GM18861 (cell line): ENCODE results near the gene WNT16.

Experiments used
- ATAC-seq: cut with Tn5 transposase; IDR thresholded peaks from one replicate; pipeline ENCODE4 v1.9.1; 2021; ENCODE audit not compliant: unreplicated experiment

WNT16 gene

GRCh38 chr7:121342631-121343030 is 13.8 kb downstream of the WNT16 start:
- ATAC-seq = no peak

DNA sequence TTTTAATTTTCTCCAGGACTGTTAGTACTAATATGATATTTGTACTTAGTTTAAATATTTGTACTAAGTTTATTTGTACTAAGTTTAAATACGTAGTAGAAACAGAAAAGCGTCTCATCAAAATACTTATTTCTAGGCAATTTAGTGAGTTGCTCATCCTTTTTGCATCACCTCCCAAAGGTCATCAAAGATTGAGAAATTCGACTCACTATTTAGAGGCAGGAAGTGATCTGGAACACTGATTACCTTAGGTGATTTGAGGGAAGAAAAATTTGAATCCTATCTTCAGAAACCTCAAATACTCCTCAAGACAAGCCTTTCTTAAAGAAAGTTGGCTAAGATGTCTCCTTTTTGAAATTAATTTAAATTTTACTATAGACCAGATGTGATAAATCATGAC is 14.5 kb downstream of the WNT16 start:
- ATAC-seq = no peak

DNA sequence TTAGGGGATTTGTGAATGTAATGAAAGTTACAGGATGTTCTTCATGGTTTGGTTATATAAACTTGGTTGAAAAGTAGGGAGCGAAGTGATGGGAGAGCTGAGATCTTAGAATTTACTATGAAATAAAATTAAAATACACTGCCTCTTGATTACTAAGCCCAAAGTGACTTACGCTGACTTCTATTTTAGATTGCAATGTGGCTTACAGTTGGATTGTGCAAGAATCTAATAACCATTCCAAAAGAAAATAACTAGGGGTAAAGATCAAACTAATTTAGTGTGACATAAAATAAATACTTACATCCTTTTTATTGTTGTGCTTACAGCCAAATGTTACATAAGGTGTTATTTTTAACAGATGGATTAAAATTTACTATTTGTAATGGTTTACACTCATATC is 15.3 kb downstream of the WNT16 start:
- ATAC-seq = no peak

DNA sequence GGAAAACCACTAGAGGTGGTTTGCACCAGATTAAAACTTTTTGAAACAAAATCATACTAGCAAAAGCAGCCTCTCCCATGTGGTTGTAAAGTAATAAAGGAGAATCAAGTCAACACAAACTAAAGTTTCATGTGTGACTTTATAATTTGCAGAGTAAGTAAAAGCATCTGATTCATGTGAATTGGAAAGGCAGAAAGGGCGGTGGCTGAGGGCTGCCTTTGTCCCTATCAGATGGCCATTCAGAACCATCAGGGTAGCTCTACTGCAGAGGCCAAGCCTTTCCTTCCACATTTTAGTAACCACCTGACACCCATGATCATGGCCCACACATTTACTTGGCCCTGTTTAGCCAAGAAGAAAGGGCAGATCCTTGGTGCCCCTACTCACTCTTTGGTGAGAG is 15.7 kb downstream of the WNT16 start:
- no peak for ATAC-seq

DNA sequence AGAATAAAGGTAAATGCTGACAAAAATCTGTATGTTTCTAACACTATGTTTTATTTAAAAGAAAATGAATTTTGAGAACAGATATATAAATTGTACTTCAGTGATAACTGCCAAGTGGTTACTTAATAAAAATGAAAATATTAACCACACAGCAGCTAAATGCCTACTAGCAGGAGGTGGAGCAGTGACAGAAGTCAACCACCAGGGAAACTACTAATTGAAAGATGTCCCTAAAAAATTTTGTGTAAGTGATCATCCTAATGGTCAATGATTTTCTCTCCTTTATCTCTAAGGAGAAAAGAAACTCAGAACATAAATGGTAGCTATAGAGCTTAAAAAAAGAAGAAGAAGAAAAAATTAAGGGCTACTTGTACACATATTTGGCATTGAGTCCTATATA is 22.9 kb downstream of the WNT16 start:
- ATAC-seq = no peak

DNA sequence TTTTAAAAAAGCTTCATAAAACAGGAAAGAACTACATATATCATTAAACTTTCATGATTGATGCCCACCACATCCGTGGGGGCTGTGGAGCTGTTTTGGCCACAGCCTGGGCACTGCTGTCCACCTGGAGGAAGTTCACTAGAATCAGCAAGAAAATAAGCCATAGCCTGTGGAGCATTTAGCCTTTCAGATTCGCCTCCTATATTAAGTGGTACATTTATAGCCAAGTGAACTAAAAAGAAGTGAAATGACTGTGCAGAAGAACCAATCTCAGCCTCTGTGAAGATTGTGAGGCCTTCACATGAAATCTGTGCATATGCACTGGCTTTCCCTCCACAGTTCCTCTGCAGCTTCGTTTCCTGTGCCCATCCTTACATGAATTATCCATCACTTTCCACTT is 23.5 kb downstream of the WNT16 start:
- ATAC-seq = no peak

DNA sequence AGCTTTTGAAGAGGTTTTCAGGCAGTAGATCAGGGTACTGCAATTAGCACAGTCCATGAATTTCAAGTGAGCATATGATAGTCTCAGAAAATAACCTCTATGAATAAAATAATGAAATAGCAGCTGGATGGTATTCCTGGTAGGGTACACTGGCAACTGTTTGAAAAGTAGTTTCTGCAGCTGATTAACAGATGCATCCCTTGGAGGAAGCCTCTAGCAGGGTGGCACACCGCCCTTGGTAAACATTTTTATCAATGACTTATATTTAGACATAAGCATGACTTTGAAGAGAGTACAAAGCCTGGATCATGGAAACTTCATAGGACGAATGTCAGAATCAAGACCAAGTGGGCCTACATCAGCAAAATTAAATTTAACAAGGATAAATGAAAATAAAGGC is 26.8 kb downstream of the WNT16 start:
- no peak for ATAC-seq

DNA sequence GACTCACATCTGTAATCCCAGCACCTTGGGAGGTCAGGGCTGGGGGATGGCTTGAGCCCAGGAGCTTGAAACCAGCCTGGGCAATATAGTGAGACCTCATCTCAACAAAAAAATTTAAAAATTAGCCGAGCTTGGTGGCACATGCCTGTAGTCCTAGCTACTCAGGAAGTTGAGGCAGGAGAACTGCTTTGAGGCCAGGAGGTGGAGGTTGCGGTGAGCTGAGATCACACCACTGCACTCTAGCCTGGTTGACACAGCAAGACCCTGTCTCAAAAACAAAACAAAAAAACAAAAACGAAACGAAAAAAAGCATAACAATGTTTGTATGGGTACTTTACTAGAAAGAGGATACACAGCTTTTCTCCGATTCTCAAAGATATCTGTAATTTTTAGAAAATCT is 31.8 kb downstream of the WNT16 start:
- no peak for ATAC-seq

- ATAC-seq = no peak
Observed at GRCh38 chr7:121366852-121367431, 38.1 kb downstream of the WNT16 start.

GRCh38 chr7:121369462-121369861 is 40.7 kb downstream of the WNT16 start:
- peak; percentile 50 for ATAC-seq

- no peak for ATAC-seq
Observed at GRCh38 chr7:121371367-121371766, 42.6 kb downstream of the WNT16 start.

DNA sequence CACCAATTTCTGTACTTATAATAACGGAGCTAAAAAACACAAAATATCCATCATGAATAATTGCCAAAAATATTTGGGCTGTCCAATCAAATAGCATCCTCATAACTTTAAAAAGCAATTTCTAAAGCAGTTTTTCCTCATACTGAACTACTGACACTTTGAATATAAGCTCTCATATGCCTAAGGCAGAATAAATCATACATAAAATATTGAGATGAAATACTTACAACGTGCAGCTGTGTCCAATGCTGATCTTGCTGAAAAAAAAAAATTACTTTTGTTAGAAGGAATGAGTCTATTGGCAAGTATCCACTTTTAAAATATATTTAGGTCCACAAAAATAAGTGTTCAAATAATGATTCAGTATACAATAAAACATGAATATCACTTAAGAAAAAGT is 43.1 kb downstream of the WNT16 start:
- no peak for ATAC-seq

- ATAC-seq = peak; percentile 78
Observed at GRCh38 chr7:121372376-121373010, 43.7 kb downstream of the WNT16 start.

- no peak for ATAC-seq
Observed at GRCh38 chr7:121373177-121373576, 44.4 kb downstream of the WNT16 start.

GRCh38 chr7:121376979-121377378 is 48.2 kb downstream of the WNT16 start:
- ATAC-seq = no peak

- ATAC-seq = no peak
Observed at GRCh38 chr7:121379930-121380329, 51.1 kb downstream of the WNT16 start.

GRCh38 chr7:121382473-121382872 is 53.7 kb downstream of the WNT16 start:
- ATAC-seq = no peak

DNA sequence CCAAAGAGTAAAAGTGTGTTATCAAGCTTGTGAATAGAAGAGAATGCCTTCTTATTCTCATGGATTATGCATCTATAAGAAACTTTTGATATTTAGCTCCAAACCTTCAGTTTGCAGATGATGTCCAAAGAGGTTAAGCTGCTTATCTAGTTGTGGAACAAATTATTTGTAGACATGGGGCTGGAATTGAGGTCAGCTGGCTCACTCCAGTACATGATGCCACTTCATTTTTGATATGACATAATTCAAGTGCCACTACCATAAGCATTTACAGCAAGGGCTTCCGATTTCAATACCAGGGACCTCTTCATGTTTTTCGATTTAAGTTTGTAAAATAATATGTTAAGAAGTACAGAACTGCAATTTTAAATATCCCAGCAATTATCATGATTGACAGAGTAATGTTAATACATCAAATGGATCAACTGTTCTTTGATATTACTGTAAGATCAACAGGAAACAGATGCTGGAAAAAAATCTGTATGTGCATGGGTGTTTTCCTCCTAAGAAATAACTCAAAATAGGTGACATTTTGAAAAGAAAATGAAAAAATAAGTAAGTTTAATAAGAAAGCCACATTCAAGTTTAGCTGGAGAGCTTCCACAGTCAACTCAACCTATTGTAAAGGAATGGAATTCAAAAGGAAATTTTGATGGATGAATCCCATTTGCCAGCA is 54.6 kb downstream of the WNT16 start:
- no peak for ATAC-seq

- ATAC-seq = no peak
Observed at GRCh38 chr7:121384265-121384664, 55.5 kb downstream of the WNT16 start.

GRCh38 chr7:121385056-121385799 is 56.4 kb downstream of the WNT16 start:
- no peak for ATAC-seq

GRCh38 chr7:121385800-121386179 is 57.0 kb downstream of the WNT16 start:
- ATAC-seq = peak; percentile 91

- no peak for ATAC-seq
Observed at GRCh38 chr7:121388950-121389349, 60.1 kb downstream of the WNT16 start.
